ENCODE results near the gene TBC1D9. TPM values are rescaled to one million over a fixed set of nuclear protein-coding genes. Genes with fewer than 3 reads are reported as not detected.

Gene TBC1D9
- total and polyA plus RNA-seq, 10 of the 15 experiments (the other 5 are each of a cell fraction or from before 2014, with no cell fraction given), result 0.87 to 14.9 (median 7.1) TPM

GRCh38 chr4:140776556-140776955 lies 20.4 kb upstream of the TBC1D9 start:
- H3K27me3 ChIP-seq (replicated peaks in 1 of 2; ENCODE audit: control insufficient read depth in 2 of 2, insufficient read depth in 2 of 2, low read length in 1 of 2), result no peaks in the 10 kb centered on the region
- no peak overlapping the region for H3K4me3 ChIP-seq
- DNase-seq (ENCODE audit: low read depth, low spot score) (no peak), FAIRE-seq (no peak), ATAC-seq (no peak)
- BruUV-seq (replicated peaks), result no TSS peak
- H3K79me2 ChIP-seq (ENCODE audit: control insufficient read depth, insufficient read depth, low read length), result no peaks in the 10 kb centered on the region
- 76% methylated on average over 2 of the region's 2 CpGs for WGBS (ENCODE audit: insufficient coverage, insufficient replicate concordance, low lambda C conversion rate, missing lambda C conversion rate)
- ChIA-PET CTCF (no interaction called here), SMC1A (ENCODE audit: uncharacterized antibody, unreplicated experiment) (interaction anchor here (1.3 kb wide), 1 partner anchor 14 kb away, joined by 3 read pairs; no protein-coding TSS in a partner anchor), POLR2A (no interaction called here), RAD21 (ENCODE audit: unreplicated experiment) (no interaction called here)
- H3K27ac ChIP-seq (ENCODE audit: control insufficient read depth, insufficient read depth), result no peak overlapping the region
- H3K36me3 ChIP-seq (ENCODE audit: control insufficient read depth in 2 of 2, insufficient read depth in 2 of 2, low read length in 1 of 2), result no peaks in the 10 kb centered on the region
- in situ Hi-C loops (cut with MboI), result no loop called here
- intact Hi-C loops (cut with micrococcal nuclease; ENCODE audit: unreplicated experiment), result no loop called here
- H4K20me1 ChIP-seq (ENCODE audit: control insufficient read depth, insufficient read depth), result no peaks in the 10 kb centered on the region
- H3K9me3 ChIP-seq (replicated peaks; ENCODE audit: control insufficient read depth, insufficient read depth, low read length), result no peaks in the 10 kb centered on the region
- no peak overlapping the region for H2AFZ ChIP-seq (ENCODE audit: control insufficient read depth, low read depth, low read length)
- no peak for TF ChIP-seq LARP7 (IDR thresholded peaks at IDR 0.05)
- no peak for TF ChIP-seq ZNF384 (IDR thresholded peaks at IDR 0.05; ENCODE audit: borderline replicate concordance, low read depth, low read length)
- no peak for TF ChIP-seq KDM1A (IDR thresholded peaks at IDR 0.05; ENCODE audit: borderline replicate concordance)
- TF ChIP-seq HCFC1 (IDR thresholded peaks at IDR 0.05; ENCODE audit: low read length), result no peak
- H3K9ac ChIP-seq (ENCODE audit: control insufficient read depth, insufficient read depth, low read length), result no peak overlapping the region
- H3K4me2 ChIP-seq (ENCODE audit: control insufficient read depth, insufficient read depth), result no peak overlapping the region
- H3K4me1 ChIP-seq (ENCODE audit: control insufficient read depth, insufficient read depth, low read length), result no peaks in the 10 kb centered on the region

GRCh38 chr4:140774956-140775355 lies 18.8 kb upstream of the TBC1D9 start:
- DNase-seq (ENCODE audit: low read depth, low spot score) (no peak), FAIRE-seq (no peak), ATAC-seq (no peak)
- POLR2A ChIA-PET, result no interaction called here
- TF ChIP-seq ATF7 (IDR thresholded peaks at IDR 0.05; ENCODE audit: low read depth) (no peak), ZSCAN29 (IDR thresholded peaks at IDR 0.05) (no peak), STAT3 (IDR thresholded peaks at IDR 0.05; ENCODE audit: low read depth, low read length) (no peak), ZBTB33 (IDR thresholded peaks at IDR 0.05) (no peak)
- no peak overlapping the region for H3K4me3 ChIP-seq
- H3K9me3 ChIP-seq (replicated peaks; ENCODE audit: control insufficient read depth, insufficient read depth, low read length), result no peaks in the 10 kb centered on the region; the same call in 2 of the 3 replicates
- no peaks in the 10 kb centered on the region for H3K27me3 ChIP-seq (replicated peaks in 1 of 2; ENCODE audit: control insufficient read depth in 2 of 2, insufficient read depth in 2 of 2, low read length in 1 of 2)
- no peak overlapping the region for H3K4me2 ChIP-seq (ENCODE audit: control insufficient read depth, insufficient read depth)
- no peaks in the 10 kb centered on the region for H3K36me3 ChIP-seq (ENCODE audit: control insufficient read depth in 2 of 2, insufficient read depth in 2 of 2, low read length in 1 of 2)
- no peak overlapping the region for H2AFZ ChIP-seq (ENCODE audit: control insufficient read depth, low read depth, low read length)
- BruUV-seq (replicated peaks), result no TSS peak
- no peaks in the 10 kb centered on the region for H3K79me2 ChIP-seq (ENCODE audit: control insufficient read depth, insufficient read depth, low read length)
- H4K20me1 ChIP-seq (ENCODE audit: control insufficient read depth, insufficient read depth), result no peaks in the 10 kb centered on the region
- intact Hi-C loops (cut with micrococcal nuclease; ENCODE audit: unreplicated experiment) (no loop called here), in situ Hi-C loops (cut with MboI) (no loop called here)
- CTCF ChIA-PET, result interaction anchor here (0.7 kb wide), 1 partner anchor 136 kb away, joined by 3 read pairs; no protein-coding TSS in a partner anchor
- RAD21 ChIA-PET (ENCODE audit: unreplicated experiment), result no interaction called here
- no peak overlapping the region for H3K9ac ChIP-seq (ENCODE audit: control insufficient read depth, insufficient read depth, low read length)
- no peaks in the 10 kb centered on the region for H3K4me1 ChIP-seq (ENCODE audit: control insufficient read depth, insufficient read depth, low read length)
- SMC1A ChIA-PET (ENCODE audit: uncharacterized antibody, unreplicated experiment), result interaction anchor here (1.5 kb wide), 1 partner anchor 16 kb away, joined by 3 read pairs; no protein-coding TSS in a partner anchor
- no peak overlapping the region for H3K27ac ChIP-seq (ENCODE audit: control insufficient read depth, insufficient read depth)
